GM12801 (cell line): ENCODE results near the gene KCNIP3.

Experiments used
- CTCF ChIP-seq: IDR thresholded peaks from one replicate; pipeline ENCODE4 v1.5.1; 2011; ENCODE audit warnings: control low read depth; ENCODE audit not compliant: insufficient read length; ENCODE audit errors: extremely low read depth

KCNIP3 gene

GRCh38 chr2:95266781-95267430 is 30.2 kb upstream of the KCNIP3 start:
- TF ChIP-seq CTCF, result no peak

- no peak for TF ChIP-seq CTCF
These were observed 29.5 kb upstream of the KCNIP3 start for GRCh38 chr2:95267458-95268210.

GRCh38 chr2:95268211-95269035 is 28.7 kb upstream of the KCNIP3 start:
- no peak for TF ChIP-seq CTCF

GRCh38 chr2:95269036-95269680 is 28.0 kb upstream of the KCNIP3 start:
- TF ChIP-seq CTCF, result no peak

GRCh38 chr2:95270541-95271081 is 26.5 kb upstream of the KCNIP3 start:
- TF ChIP-seq CTCF, result no peak

- TF ChIP-seq CTCF, result no peak
These were observed 25.7 kb upstream of the KCNIP3 start for GRCh38 chr2:95271381-95271971.
